AG10803 (cell line): ENCODE results near the gene IL13.

Source experiments
- DNase-seq: peaks from one replicate; pipeline ENCODE4 v3.0.0; 2010; ENCODE audit warnings: low read depth
- H3K4me3 ChIP-seq: 2 replicates; pipeline ENCODE4 v1.5.1; 2011; ENCODE audit warnings: mild to moderate bottlenecking, low read length, control low read depth
- CTCF ChIP-seq: conservative IDR thresholded peaks from 2 replicates; pipeline ENCODE4 v1.5.1; 2011; ENCODE audit warnings: mild to moderate bottlenecking, low read length, control low read depth, inconsistent platforms

Gene IL13

GRCh38 chr5:132667309-132667708 lies 9.3 kb downstream of the IL13 start:
- no peak for DNase-seq
- TF ChIP-seq CTCF: no peak
- H3K4me3 ChIP-seq: no peak overlapping the region

GRCh38 chr5:132667761-132668705 lies 10.1 kb downstream of the IL13 start:
- TF ChIP-seq CTCF: no peak
- no peak for DNase-seq
- no peak overlapping the region for H3K4me3 ChIP-seq

GRCh38 chr5:132668706-132669454 lies 10.9 kb downstream of the IL13 start:
- no peak for DNase-seq
- TF ChIP-seq CTCF: no peak

GRCh38 chr5:132669455-132669820 lies 11.5 kb downstream of the IL13 start:
- no peak for TF ChIP-seq CTCF
- no peak overlapping the region for H3K4me3 ChIP-seq
- no peak for DNase-seq

More at GRCh38 chr5:132668706-132669454, 10.9 kb downstream of the IL13 start:
- no peak overlapping the region for H3K4me3 ChIP-seq

GRCh38 chr5:132669966-132670882 lies 12.3 kb downstream of the IL13 start:
- DNase-seq: no peak
- no peak overlapping the region for H3K4me3 ChIP-seq
- no peak for TF ChIP-seq CTCF

- no peak for DNase-seq
- no peak overlapping the region for H3K4me3 ChIP-seq
- no peak for TF ChIP-seq CTCF
These were observed 13.0 kb downstream of the IL13 start for GRCh38 chr5:132671000-132671399.
